Right atrium auricular region (tissue), 2 donors: ENCODE measurements around the gene SEMA5A. TPM values are rescaled to one million over a fixed set of nuclear protein-coding genes. Genes with fewer than 3 reads are reported as not detected.

ENCODE experiments used
- DNase-seq: peaks from one replicate; pipeline ENCODE4 v3.0.0-alpha.2; 2019; ENCODE audit warnings: low spot score
- H3K27ac ChIP-seq, 2 donors: fragments of 200-600 bp; sonication (generic); 1 replicate in 1 of 2; 2 replicates in 1 of 2; pipeline ENCODE4 v1.5.1; 2016 to 2019
- H3K27me3 ChIP-seq, 2 donors: fragments of 200-600 bp; sonication (generic); one replicate each; pipeline versions ENCODE4 v1.5.1 to v1.6.0; 2017 to 2019
- H3K36me3 ChIP-seq: fragments of 200-600 bp; sonication (generic); one replicate; pipeline ENCODE4 v1.5.1; 2016
- H3K4me1 ChIP-seq, 2 donors: fragments of 200-600 bp; sonication (generic); one replicate each; pipeline versions ENCODE4 v1.5.1 to v1.6.0; 2017 to 2019
- H3K4me3 ChIP-seq, 2 donors: fragments of 200-600 bp; sonication (generic); 1 replicate in 1 of 2; 2 replicates in 1 of 2; pipeline ENCODE4 v1.5.1; 2017 to 2019; ENCODE audit warnings: mild to moderate bottlenecking in 1 of 2, moderate library complexity in 1 of 2
- H3K9me3 ChIP-seq, 2 donors: fragments of 200-600 bp; sonication (generic); one replicate each; pipeline ENCODE4 v1.5.1; 2019
- total RNA-seq, 2 donors: library from RNA; depleted of rRNA; stranded (reverse); fragments of >200 nt; gene quantifications; one replicate each; pipeline ENCODE4 v1.1.0, GENCODE V29; 2016
- TF ChIP-seq, protein P1 (sequence below), 2 donors: fragments of 200-600 bp; sonication (generic); IDR thresholded peaks; one replicate each; pipeline ENCODE4 v1.5.1; 2019; ENCODE audit warnings: antibody characterized with exemption in 2 of 2

SEMA5A gene
- total RNA-seq, 2 donors from 2014 or later, result 14.1 to 26.2 TPM

DNA sequence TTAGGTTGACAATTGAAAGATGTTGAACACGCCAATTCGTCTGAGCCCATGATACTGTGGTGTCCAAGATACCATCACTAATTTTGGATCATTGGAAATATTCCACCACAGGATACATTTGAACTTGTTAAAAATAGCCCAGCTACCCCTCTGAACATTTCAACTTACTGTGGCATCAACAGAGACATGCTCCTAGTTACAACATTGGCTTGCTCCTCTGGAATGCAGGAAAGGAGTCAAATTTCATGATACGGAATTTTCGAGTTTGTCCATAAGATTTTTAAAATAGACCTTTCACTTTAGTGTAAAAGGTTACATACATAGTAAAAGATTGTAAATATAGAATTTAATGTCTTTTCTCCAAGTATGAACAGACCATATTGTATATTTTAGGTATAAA is 12.8 kb downstream of the SEMA5A start:
- TF ChIP-seq, protein P1, sequence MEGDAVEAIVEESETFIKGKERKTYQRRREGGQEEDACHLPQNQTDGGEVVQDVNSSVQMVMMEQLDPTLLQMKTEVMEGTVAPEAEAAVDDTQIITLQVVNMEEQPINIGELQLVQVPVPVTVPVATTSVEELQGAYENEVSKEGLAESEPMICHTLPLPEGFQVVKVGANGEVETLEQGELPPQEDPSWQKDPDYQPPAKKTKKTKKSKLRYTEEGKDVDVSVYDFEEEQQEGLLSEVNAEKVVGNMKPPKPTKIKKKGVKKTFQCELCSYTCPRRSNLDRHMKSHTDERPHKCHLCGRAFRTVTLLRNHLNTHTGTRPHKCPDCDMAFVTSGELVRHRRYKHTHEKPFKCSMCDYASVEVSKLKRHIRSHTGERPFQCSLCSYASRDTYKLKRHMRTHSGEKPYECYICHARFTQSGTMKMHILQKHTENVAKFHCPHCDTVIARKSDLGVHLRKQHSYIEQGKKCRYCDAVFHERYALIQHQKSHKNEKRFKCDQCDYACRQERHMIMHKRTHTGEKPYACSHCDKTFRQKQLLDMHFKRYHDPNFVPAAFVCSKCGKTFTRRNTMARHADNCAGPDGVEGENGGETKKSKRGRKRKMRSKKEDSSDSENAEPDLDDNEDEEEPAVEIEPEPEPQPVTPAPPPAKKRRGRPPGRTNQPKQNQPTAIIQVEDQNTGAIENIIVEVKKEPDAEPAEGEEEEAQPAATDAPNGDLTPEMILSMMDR (IDR thresholded peaks at IDR 0.05), result no peak
- no peak overlapping the region for H3K4me3 ChIP-seq
- no peaks in the 10 kb centered on the region for H3K36me3 ChIP-seq
- H3K27ac ChIP-seq, result peak overlapping the region; percentile 46 to 73
- peaks cover 0 to 66% of the 10 kb centered on the region in 2 donors for H3K4me1 ChIP-seq
- DNase-seq, result no peak
- H3K27me3 ChIP-seq, result no peaks in the 10 kb centered on the region
- H3K9me3 ChIP-seq, result no peaks in the 10 kb centered on the region

DNA sequence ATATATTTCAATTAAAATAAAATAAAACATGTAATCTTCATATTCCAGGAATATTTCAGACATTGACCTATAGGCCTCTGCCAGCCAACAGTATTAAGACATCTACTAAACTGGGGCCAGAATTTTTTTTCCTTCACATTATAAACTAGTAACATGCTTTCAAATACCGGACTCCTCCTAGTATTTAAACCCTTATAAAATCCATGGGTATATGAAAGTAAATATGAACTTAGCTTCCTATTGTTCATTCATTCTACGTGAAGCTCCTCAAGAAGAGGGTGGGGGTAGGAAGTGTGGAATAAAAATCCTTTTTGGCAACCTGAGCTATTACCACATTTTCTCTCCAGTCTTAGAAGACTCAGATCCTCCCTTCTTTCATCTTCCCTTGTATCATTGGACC is 16.4 kb downstream of the SEMA5A start:
- no peaks in the 10 kb centered on the region for H3K9me3 ChIP-seq
- no peaks in the 10 kb centered on the region for H3K36me3 ChIP-seq
- no peak for DNase-seq
- no peaks in the 10 kb centered on the region for H3K27me3 ChIP-seq
- TF ChIP-seq, protein P1 (IDR thresholded peaks at IDR 0.05), result no peak
- H3K4me1 ChIP-seq, result peaks cover 0 to 42% of the 10 kb centered on the region in 2 donors
- no peak overlapping the region for H3K4me3 ChIP-seq
- peak overlapping the region; percentile 32 to 62 for H3K27ac ChIP-seq

DNA sequence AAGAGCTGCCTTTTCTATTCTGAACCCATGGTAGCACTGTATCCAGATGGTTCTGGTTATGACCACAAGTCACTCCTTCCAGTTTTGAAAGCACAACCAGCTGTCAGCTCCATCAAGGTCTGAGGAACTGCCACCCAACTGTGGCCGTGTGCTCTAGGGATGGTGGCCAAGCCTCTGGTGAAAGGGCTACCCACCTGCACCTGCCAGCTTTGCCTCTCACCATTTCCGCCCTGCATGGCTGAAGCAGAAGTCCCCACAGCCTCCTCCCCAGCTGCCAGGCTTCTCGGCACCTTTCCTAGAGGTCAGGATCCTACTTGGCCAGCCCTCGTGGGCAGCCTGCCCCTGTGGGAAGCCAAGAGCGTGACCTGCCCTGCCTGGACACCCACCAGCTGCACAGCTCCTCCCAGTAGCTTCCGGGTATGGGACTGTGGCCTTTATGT is 16.8 kb downstream of the SEMA5A start:
- Histone ChIP-seq H3K27me3 (no peaks in the 10 kb centered on the region), H3K36me3 (no peaks in the 10 kb centered on the region), H3K27ac (peak overlapping the region; percentile 32 to 62), H3K4me1 (peaks cover 0 to 42% of the 10 kb centered on the region in 2 donors), H3K9me3 (no peaks in the 10 kb centered on the region), H3K4me3 (no peak overlapping the region)
- DNase-seq, result no peak
- TF ChIP-seq, protein P1 (IDR thresholded peaks at IDR 0.05), result no peak

DNA sequence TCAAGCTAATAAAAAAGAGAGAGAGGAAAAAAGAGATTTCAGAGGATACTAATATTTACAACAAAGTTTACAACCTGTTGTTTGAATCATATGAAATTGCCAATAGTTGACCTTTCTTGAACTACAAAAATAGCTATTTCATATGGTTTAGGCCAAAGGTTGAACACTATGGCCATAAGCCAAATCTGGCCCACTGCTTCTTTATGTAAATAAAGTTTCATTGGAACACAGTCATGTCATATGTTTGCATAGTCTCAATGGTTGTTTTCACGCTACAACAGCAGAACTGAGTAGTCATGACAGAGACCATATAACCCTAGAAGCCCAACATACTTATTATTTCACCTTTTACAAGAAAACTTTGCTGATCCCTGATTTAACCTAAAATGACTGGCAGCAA is 20.9 kb downstream of the SEMA5A start:
- H3K4me3 ChIP-seq, result no peak overlapping the region
- no peaks in the 10 kb centered on the region for H3K27me3 ChIP-seq
- peaks cover 0 to 40% of the 10 kb centered on the region in 2 donors for H3K4me1 ChIP-seq
- TF ChIP-seq, protein P1 (IDR thresholded peaks at IDR 0.05), result no peak
- no peak for DNase-seq
- peak overlapping the region in 1 of 2 donors; percentile 67 for H3K27ac ChIP-seq
- H3K36me3 ChIP-seq, result no peaks in the 10 kb centered on the region
- no peaks in the 10 kb centered on the region for H3K9me3 ChIP-seq

- DNase-seq, result no peak
- peaks cover 0 to 47% of the 10 kb centered on the region in 2 donors for H3K4me1 ChIP-seq
Observed at GRCh38 chr5:9523090-9523823, 22.6 kb downstream of the SEMA5A start.

More at GRCh38 chr5:9523090-9523823, 22.6 kb downstream of the SEMA5A start:
- no peak overlapping the region for H3K4me3 ChIP-seq
- TF ChIP-seq, protein P1 (IDR thresholded peaks at IDR 0.05), result no peak
- H3K9me3 ChIP-seq, result no peaks in the 10 kb centered on the region
- H3K27ac ChIP-seq, result peak overlapping the region in 1 of 2 donors; percentile 67
- no peaks in the 10 kb centered on the region for H3K27me3 ChIP-seq
- no peaks in the 10 kb centered on the region for H3K36me3 ChIP-seq
